ENCODE measurements around the gene CORO1C. TPM values are rescaled to one million over a fixed set of nuclear protein-coding genes. Genes with fewer than 3 reads are reported as not detected.

Gene CORO1C
- total and polyA plus RNA-seq, 9 of the 15 experiments (the other 6 are each of a cell fraction or from before 2014, with no cell fraction given): 55.2 to 280 (median 150) TPM

DNA sequence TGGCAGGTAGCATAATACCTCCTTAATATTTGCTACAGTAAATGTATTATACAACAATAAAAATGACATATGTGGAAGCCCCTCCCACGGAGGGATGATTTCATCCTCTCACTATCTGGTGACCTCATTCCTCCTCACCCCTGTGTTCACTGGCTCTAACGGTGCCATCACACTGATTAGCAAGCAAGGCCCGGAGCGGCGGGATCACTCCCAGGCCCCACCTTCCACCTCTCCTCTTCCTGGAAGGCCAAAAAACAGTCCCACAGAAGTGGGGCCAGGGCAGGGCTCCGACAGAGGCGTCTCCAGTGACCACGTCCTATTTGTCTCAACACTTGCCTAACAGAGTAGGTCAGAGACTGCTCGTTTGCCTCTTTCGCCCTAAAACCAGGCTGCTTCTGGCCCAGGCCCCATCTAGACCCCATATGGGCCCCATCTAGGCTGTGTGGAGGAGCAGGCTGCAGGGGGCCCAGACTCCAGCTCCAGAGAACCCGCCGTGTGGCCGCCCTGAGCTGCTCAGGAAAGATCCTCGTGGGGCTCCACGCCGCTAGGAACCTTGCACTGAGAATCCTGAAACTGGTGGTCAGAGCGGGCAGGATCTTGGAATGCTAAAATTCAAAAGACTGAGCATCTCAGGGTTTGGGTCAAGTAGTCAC is 101.4 kb downstream of the CORO1C start (continued):
- TF ChIP-seq BRD9 (IDR thresholded peaks at IDR 0.05; ENCODE audit: low read depth, partially characterized antibody) (no peak), ARHGAP35 (IDR thresholded peaks at IDR 0.05; ENCODE audit: partially characterized antibody) (no peak), IFI16 (CRISPR knock-in tag; IDR thresholded peaks at IDR 0.05) (no peak), MCM3 (IDR thresholded peaks at IDR 0.05) (no peak), RBBP5 (IDR thresholded peaks at IDR 0.05; ENCODE audit: borderline replicate concordance, insufficient read depth, low read length, poor library complexity, severe bottlenecking) (peak; percentile 28), RBM17 (IDR thresholded peaks at IDR 0.05; ENCODE audit: borderline replicate concordance, low read depth, low read length) (no peak), ZFP30 (CRISPR knock-in tag; IDR thresholded peaks at IDR 0.05; ENCODE audit: borderline replicate concordance) (no peak), GABPA (tag; conservative IDR thresholded peaks at IDR 0.05; ENCODE audit: low read depth) (no peak), PHB2 (IDR thresholded peaks at IDR 0.05; ENCODE audit: low read depth) (no peak), ZNF764 (CRISPR knock-in tag; IDR thresholded peaks at IDR 0.05; ENCODE audit: low read depth) (0 out of 2 replicates have a peak, but pooled peaks have one; percentile 36), RBM39 (optimal IDR thresholded peaks at IDR 0.05; ENCODE audit: low read depth, low read length) (no peak), CSDE1 (IDR thresholded peaks at IDR 0.05) (peak in 1 of 2 experiments; percentile 74; a peak in 2 of 4 replicates), CBX3 (IDR thresholded peaks at IDR 0.05; ENCODE audit: borderline replicate concordance in 1 of 2, low read length in 2 of 2) (no peak; a peak in 1 of 3 replicates), TAF1 (IDR thresholded peaks at IDR 0.05; ENCODE audit: control insufficient read depth, extremely low read depth, insufficient read depth, low read length, severe bottlenecking) (peak; percentile 73), GABPB2 (CRISPR knock-in tag; conservative IDR thresholded peaks at IDR 0.05) (no peak), SIN3B (IDR thresholded peaks at IDR 0.05; ENCODE audit: low read depth) (no peak), RBM14 (IDR thresholded peaks at IDR 0.05; ENCODE audit: borderline replicate concordance, insufficient read depth, low read depth, low read length) (no peak), HNRNPUL1 (IDR thresholded peaks at IDR 0.05; ENCODE audit: low read length) (no peak)
- TF ChIP-seq, protein P1, sequence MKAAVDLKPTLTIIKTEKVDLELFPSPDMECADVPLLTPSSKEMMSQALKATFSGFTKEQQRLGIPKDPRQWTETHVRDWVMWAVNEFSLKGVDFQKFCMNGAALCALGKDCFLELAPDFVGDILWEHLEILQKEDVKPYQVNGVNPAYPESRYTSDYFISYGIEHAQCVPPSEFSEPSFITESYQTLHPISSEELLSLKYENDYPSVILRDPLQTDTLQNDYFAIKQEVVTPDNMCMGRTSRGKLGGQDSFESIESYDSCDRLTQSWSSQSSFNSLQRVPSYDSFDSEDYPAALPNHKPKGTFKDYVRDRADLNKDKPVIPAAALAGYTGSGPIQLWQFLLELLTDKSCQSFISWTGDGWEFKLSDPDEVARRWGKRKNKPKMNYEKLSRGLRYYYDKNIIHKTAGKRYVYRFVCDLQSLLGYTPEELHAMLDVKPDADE (conservative IDR thresholded peaks at IDR 0.05; ENCODE audit: control insufficient read depth, low read depth, low read length): no peak
- TF ChIP-seq, protein P2, sequence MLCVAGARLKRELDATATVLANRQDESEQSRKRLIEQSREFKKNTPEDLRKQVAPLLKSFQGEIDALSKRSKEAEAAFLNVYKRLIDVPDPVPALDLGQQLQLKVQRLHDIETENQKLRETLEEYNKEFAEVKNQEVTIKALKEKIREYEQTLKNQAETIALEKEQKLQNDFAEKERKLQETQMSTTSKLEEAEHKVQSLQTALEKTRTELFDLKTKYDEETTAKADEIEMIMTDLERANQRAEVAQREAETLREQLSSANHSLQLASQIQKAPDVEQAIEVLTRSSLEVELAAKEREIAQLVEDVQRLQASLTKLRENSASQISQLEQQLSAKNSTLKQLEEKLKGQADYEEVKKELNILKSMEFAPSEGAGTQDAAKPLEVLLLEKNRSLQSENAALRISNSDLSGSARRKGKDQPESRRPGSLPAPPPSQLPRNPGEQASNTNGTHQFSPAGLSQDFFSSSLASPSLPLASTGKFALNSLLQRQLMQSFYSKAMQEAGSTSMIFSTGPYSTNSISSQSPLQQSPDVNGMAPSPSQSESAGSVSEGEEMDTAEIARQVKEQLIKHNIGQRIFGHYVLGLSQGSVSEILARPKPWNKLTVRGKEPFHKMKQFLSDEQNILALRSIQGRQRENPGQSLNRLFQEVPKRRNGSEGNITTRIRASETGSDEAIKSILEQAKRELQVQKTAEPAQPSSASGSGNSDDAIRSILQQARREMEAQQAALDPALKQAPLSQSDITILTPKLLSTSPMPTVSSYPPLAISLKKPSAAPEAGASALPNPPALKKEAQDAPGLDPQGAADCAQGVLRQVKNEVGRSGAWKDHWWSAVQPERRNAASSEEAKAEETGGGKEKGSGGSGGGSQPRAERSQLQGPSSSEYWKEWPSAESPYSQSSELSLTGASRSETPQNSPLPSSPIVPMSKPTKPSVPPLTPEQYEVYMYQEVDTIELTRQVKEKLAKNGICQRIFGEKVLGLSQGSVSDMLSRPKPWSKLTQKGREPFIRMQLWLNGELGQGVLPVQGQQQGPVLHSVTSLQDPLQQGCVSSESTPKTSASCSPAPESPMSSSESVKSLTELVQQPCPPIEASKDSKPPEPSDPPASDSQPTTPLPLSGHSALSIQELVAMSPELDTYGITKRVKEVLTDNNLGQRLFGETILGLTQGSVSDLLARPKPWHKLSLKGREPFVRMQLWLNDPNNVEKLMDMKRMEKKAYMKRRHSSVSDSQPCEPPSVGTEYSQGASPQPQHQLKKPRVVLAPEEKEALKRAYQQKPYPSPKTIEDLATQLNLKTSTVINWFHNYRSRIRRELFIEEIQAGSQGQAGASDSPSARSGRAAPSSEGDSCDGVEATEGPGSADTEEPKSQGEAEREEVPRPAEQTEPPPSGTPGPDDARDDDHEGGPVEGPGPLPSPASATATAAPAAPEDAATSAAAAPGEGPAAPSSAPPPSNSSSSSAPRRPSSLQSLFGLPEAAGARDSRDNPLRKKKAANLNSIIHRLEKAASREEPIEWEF (CRISPR knock-in tag; IDR thresholded peaks at IDR 0.05): peak; percentile 82; the same call in 1 of the 2 replicates
- TF ChIP-seq, protein P3, sequence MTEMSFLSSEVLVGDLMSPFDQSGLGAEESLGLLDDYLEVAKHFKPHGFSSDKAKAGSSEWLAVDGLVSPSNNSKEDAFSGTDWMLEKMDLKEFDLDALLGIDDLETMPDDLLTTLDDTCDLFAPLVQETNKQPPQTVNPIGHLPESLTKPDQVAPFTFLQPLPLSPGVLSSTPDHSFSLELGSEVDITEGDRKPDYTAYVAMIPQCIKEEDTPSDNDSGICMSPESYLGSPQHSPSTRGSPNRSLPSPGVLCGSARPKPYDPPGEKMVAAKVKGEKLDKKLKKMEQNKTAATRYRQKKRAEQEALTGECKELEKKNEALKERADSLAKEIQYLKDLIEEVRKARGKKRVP (CRISPR knock-in tag; IDR thresholded peaks at IDR 0.05): 0 out of 2 replicates have a peak, but pooled peaks have one; percentile 54
